Brain pericyte (primary cell): ENCODE data around the gene PDE4D.
A peak's percentile ranks its signal among the peaks of the same experiment; 100 is the strongest.

Experiments
- DNase-seq: peaks from one replicate; pipeline ENCODE4 v3.0.0-alpha.2; 2012; ENCODE audit warnings: low read depth, low spot score

PDE4D gene

DNA sequence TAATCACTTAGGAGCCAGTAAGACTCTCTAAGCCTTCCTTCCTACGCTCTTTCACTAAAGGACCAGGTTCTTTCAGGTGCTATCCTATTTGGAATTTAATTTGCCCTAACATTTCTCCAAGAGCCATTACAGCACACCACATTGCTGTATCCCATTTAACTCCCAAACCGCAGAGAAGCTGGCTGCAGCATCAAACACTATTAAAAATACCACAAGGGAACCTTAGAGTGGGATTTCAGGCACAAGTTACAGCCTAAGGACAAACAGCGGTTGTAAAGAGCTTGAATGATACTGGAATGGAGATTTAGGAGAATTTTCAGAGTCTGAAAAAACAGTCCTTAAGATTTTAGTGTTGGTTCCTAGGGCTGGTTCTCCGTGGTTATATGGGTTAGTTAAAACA lies 744.3 kb downstream of the PDE4D start:
- DNase-seq: no peak

DNA sequence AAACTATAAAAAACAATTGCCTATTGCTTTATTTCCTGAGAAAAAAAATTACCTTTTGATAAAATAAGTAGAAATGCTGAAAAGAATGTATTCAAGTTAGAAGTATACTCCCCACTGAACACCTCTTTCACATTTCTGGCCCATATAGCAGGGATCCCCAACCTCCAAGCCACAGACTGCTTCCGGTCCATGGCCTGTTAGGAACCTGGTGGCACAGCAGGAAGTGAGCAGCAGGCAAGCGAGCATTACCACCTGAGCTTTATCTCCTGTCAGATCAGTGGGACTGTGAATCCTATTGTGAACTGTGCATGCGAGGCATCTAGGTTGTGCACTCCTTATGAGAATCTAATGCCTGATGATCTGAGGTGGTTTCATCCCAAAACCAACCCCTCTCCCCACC lies 746.8 kb downstream of the PDE4D start:
- DNase-seq: no peak

DNA sequence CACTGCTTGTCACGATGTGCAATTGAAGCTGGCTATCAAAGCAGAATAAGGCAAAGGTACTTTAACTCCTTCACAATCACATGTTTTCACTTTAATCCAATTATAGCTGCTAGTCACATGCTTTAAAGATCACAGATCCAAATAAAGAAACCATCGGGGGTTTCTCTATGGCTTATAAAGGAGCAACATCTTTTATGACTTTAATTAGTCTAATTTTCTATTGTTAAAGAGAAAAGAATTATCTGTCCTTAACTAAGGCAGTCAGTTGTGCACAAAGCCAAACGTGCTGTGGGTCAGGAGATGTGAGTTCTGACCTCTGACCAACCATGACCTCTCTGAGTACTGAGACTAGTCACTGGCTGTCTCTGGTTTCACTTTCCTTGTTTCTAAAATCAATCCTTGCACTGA lies 749.6 kb downstream of the PDE4D start:
- DNase-seq: no peak

DNA sequence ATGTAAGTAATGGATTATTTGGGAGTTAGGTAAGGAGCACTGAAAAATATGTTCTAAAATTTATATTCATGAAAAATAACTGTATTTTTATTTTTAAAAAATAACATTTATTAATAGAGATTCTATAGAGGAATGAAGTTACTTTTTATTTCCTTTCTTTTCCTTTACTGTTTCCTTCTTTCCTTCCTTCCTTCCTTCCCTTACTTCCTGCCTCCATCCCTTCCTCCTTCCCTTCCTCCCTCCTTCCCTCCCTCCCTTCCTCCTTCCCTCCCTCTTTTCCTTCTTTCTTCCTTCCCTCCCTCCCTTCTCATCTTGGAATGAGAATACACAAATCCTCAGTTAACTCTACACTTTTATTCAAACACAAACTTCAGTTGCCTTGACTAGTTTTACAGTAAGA lies 750.6 kb downstream of the PDE4D start:
- no peak for DNase-seq

DNA sequence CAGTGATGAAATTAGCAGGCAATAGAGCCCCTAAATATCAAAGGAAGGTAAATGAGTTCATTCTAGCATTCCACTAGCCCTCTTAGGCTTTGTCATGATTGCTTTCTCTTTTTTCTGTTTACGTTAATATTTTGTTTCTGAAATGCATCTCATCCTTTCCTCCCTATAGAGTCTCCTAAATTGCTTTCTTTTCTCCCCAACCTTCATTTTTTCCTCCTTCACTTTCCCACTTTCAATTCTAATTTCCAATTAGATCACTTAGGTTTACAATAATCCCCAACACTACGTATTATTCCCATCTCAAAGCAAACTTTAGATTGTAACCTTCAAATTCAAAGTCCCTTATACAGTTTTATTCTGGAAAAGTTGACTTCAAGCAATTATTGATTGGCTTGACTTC lies 751.4 kb downstream of the PDE4D start:
- no peak for DNase-seq

DNA sequence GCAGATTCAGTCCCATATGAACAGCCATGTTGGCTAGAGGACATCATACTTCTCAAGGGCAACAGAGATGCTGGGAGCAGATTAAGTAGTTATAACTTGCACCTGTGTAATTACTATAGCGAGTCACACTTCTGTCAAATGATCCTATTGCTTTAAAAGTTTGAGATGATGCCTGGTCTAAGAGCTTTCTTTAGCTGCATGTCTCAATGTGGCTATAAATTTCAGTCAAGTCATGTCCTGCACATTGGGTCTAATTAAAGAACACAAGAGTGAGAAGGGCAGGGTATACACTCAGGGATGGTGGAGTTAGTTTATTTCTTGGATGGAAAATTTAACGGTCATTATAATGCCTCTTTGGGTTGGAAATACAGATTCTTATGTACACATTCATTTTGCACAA lies 753.4 kb downstream of the PDE4D start:
- no peak for DNase-seq

DNA sequence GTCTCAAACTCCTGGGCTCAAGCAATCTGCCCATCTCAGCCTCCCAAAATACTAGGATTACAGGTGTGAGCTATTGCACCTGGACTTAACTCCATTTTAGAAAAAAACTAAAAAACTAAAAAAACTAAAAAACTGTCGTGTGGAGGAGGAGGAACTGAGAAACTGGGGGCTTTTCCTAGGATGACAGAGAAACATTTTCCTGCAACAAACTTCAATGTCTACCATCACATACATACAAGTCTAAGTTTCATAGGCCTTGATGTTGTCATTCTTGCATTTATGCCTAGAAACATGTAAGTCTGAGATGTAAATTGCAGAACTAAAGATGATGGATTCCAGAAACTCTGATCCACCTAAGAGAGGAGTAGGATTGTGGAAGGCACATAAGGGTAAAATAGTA lies 753.8 kb downstream of the PDE4D start:
- no peak for DNase-seq

DNA sequence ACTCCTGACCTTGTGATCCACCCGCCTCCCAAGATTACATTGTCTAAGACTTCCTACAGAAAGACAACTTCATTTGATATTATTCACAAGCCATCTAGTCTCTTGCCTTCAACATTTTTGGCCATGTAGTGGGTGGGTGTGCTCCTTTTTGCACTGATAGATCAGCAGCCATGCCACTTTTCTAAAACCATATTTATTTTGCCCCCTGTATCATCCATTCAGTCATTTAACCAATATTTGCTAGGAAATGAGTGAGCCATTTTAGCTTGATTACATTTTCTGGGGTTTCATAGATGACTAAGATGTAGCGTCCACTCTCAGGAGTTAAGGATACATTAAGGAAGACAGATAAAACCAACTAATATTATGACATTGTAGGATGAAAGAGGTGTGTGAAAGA lies 755.0 kb downstream of the PDE4D start:
- DNase-seq: no peak

DNA sequence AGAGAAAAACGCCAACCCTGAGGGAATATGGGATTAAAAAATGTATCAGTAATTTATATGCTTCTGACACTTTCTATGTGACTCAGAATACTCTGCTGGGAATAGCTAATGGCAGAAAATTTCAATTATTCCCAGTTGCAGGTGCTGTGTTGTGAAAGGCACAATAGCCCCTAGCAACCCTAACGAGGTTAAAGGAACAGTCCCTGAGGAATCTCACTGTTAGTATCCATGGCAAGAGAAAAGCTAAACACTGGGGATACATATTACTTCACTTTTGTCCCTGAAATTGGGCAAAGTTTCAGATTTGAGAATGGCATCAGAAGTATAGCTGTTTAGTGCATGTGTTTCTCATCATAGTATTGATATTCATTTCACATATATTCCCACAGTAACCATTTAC lies 755.7 kb downstream of the PDE4D start:
- no peak for DNase-seq

DNA sequence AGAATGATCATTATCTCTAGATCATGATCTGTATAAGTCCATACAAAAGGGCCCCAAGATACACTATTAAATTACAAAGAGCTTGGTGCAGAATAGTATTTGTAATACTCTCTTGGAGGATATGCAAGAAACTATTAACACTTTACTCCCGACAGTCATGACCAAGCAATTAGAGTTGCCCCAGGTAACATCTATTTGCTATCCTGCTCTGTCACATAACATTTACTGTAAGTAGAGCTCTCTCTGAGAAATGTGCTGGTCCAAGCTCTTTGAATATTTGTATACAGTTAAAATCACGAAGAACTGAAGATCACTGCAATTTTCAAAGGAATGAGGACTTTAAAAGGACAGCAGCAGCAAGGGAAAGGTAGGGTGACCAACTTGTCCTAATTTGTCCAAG lies 757.0 kb downstream of the PDE4D start:
- no peak for DNase-seq

DNA sequence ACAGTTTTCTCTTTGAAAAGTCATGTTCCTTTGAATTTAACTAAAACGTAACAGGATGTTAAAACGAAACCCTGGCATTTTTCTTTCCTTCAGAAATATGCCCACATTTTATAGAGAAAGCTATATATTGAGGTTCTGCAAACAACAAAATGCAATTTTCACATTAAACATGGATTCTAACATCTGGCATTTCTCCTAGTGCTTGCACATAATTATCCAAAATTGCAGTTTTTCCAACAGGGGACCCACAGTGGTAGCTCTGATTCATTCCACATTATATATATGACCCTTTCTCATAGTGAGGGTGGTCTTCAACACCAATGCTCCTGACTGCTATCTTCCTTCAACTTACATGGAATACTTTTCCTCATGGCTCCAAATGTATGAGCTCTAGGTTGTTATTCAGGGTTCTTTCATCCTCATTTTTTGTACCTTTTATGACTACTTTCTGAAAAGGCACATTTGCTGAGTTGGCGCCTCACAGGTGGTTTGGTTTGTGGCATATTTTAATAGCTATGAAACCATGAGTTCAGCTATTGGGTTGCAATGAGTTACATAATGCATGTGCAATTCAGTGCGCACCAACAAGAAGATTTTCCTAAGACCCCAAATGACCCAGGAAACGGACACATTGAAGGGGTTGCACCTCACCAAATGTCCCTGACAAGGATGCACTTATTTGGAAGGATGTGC lies 758.9 kb downstream of the PDE4D start:
- no peak for DNase-seq

DNA sequence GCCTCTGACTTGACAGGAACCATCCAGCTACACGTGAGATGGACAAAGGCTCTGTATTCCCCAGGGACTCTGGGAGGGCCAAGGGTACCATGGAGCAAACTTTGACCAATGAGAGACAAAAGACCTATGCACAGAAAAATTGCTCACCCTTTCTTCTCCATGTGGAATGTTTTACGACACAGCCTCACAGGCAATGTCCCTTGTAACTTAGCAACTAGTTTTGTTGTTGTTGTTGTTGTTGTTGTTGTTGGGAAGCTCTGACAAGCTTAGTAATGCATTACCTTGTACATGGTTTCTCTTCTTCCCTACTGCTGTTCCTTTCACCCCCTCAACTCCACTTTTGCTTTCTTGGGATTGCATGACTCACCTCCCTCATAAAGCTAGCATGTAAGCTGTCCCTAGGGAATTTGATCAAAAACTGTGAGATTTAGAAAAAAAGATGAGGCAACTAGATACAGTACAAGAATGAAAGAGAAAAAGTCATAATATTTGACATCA lies 759.7 kb downstream of the PDE4D start:
- peak; percentile 65 for DNase-seq

DNA sequence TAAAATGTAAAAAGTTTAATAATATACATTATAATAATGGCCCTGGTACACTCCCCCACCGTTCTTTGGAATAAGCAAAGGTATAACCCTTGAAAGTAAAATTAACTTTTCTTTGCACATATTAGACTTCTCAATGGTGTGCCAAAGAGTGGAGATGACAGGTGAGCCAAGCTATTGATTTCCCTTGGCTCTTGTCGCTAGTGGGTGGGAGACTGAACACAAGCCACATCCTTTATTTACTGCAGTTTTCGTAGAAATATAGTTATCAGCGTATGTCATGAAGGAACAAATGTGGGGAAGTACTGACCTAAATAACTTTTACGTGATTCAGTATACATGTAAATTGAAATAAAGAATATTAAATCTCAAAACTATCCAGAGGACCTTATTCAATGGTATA lies 761.4 kb downstream of the PDE4D start:
- DNase-seq: no peak

DNA sequence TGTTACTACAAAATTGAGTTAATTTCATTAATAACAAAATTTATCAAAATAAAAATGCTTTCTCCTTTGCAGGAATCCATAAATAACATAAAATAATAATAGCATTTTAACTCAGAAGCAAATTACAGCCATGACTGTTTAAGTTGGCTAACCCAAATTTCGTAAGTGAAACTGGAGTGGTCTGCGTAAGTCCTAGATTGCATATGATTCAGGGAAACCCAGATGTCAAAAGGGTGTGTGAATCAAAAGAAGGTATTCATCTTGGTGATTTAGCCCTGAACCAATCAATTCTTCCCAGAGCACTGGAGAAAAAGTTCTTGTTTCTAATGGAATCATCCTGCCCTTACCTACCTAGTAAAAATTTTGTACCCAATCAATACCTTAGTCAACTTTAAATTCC lies 763.1 kb downstream of the PDE4D start:
- no peak for DNase-seq

DNA sequence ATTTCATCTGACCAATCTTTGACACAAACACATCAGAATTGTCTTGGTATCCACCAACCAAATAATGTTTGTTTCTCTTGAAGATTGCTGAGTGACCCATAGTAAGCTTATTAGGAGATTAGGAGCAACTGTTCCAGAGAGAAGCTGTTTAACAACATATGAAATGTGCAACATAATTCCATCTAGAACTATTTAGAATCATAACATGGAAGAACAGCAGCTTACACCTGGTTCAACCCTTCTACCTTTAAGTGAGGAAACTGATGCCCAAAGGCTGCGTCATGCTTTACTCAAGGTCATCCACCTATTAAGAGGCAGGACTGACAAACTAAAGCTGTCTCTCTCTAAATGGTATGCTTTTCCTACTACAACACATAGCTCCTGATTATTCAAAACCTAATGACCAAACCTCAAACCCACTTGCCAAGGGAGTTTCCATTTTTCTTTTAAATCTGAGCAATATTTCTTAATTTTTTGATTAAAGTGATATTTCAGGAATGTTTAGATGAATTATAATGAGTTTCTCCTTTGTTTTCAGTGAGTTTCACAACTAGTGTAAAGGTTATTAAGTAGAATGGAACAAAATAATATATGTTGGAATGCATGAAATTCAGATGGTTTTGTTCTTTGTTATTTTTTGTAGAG lies 764.8 kb downstream of the PDE4D start:
- no peak for DNase-seq

DNA sequence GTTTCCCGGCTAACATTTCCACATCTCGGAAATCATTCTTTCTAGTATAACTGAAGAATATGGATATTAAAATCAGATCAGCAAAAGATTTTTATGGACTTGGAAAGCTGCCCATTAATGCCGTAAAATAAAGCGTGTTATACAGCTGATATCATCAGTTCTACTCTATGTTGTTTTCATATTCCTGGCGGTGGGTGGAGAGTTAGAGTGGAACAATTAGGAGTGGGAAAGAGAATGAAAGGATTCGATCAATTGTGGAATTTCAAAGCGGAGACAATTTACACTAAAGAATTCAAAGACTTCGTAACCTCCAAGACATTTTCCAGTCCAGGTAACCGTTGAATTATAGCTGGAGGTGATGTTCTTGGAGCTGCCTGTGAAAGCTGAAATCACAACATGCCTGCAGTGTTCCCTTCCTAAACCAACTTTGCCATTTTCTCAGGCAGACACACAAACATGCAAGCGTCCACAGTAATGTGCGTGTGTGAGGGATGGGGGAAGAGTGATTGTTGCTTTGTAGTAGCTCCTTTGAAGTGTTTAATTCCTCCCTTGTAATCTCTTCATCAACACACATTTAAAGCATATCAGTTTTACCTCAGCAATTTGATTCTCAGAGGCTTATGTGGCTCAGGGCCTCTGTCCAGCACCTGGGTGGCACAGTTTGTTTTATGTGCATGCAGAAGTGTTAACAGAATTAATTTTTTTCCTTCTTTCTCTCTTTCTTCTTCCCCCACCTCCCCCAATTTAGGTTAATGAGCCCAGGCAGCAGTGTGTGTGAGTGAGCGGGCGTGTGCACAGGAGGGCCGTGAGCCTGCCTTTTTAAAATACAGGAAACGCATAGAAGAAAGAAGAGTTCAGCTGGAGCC lies 766.6 kb downstream of the PDE4D start:
- DNase-seq: no peak

DNA sequence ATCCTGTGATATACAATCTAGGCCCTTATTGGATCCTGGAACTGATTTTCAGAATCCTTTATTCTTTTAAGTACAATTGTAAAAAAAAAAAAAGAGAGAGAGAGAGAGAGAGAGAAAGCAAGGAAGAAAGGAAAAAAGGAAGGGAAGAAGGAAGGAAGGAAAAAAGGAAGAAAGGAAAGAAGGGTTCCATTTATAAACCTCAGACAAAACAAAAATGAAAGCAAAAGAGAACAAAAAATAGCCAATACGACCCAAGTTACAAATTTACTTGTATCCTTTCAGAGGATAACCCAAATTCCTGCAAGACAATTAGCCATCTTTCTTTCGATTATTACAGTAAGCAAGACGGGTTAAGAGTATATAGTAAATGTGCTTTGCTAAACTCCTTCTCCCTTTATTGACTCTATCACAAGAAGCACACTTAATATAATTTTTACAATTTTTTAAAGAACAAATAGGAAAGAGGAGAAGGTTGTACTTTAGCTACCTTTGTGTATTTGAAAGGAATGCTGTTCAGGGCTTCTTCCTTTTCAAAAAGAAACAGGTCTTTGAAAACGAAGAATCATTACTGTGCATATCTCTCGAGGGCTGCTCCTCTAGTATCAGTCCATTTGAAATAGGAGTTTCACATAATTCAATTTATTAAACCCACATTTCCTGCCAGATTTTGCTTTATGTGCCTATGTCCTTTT lies 767.4 kb downstream of the PDE4D start:
- no peak for DNase-seq

DNA sequence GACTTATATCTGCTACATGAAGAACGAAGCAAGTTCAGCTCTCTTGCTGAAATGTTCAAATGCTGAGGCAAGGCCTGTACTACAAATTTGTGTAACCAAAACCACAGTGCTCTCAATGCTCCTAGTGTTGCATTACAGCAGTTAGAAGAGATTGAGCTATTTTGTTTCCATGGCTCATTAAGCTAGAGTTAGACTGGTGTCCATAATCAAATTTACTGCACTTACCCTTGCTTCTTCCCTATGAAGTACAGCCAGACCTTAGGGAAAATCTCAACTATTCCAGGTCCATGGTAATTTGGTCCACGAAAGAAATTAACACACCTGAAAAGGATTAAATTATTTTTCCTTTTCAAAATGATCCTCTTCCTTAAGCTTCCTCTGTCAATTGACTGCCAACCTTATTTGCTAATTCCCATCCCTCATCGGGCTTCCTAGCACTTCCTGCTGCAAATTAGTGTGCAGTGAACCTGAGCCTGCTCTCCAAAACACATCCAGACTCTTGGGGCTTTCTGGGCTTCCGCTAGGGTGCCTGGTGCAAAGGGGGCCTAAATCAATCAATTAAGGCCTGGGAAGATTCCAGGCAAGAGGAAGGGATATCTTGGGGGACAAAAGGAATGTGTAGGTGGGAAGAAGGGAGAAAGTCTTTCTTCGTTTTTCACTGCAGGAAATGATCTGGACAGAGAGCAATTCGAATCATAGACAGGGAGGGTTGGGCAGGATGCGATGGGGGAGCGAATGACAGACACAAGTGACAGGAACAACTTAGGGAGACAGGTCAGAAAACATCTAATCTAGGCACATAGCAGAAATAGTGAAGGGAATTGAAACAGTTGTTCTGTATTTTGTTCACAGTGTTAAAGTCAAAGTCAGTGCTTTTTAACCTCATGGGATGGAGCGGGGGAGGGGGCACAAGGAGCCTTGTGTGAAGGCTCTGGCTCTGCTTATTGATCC lies 768.2 kb downstream of the PDE4D start:
- DNase-seq: no peak

DNA sequence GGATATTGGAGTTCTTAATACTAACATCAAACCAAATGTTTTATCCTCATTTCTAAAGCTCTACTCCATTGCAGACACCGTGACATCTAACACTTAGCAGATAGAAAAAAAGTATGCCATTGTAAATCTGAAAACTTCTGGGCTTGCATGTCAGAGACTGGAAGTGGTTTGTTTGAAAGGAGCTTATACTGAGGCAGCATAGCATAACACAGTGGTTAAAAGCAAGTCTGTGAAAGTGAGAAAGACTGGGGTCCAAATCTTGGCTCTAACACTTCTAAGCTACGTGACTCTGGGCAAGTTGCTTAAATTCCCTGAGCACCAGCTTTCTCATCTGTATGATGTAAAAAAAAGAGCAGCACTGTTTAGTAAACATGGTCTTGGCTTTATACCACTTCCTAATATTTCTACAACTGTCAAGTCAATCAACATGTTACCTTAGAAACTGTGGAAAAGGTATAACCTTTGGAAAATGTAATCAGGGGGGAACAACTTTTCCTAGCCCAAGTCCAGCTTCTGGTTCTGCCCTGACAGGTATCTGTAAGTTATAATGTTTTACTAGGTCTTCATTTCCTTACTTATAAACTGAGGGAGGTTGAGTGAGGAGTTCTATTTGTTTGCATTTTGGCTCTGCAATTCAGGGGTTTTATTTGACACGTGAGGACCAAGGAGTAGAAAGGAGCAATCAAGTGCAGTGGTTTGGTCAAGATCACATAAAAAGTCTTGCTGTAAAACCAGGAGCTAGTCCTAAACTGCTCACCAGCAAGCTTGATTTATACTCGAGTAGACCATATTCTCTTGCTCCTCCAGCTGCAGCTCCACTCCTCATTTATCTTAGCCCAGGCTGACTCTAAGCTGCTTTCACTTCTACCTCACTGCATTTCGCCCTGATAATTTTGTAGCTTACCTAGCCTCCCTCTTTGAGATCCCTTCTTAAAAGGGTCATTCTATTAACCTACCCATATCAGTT lies 769.6 kb downstream of the PDE4D start:
- DNase-seq: no peak

DNA sequence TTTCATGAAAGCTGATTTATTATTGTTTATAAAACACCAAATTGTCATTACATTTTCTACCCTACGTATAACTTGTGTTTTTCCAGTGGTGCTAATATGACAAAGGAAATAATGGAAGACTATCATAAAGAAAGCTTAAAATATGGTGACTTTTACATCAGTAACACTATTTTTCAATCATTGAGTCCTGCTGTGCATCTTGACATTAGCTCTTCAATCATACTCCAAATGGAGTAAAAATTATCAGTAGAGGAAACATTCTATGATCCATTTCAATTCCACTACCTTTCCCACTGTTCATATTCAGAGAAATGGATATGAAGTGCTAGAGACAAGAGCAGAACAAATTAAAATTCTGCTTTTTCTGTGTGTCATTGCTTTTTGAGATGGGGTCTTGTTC lies 774.0 kb downstream of the PDE4D start:
- DNase-seq: no peak
